Endothelial cell of umbilical vein (primary cell): ENCODE data around the gene IL1RL2.

Experiments
- GATA2 ChIP-seq: IDR thresholded peaks from 2 replicates; pipeline ENCODE4 v1.7.0; 2011; ENCODE audit warnings: low read depth, mild to moderate bottlenecking, moderate library complexity, mixed read lengths, low read length; ENCODE audit not compliant: insufficient read length, insufficient read depth
- MYC ChIP-seq: IDR thresholded peaks from one replicate; pipeline ENCODE4 v1.6.1; 2011; ENCODE audit warnings: mild to moderate bottlenecking, low read depth, low read length
- TF ChIP-seq, protein P1 (sequence below), 2 donors: IDR thresholded peaks; 1 replicate in 1 of 2; 2 replicates in 1 of 2; pipeline ENCODE4 v1.5.1; 2011; ENCODE audit warnings: low read length in 2 of 2, mild to moderate bottlenecking in 2 of 2, moderate library complexity in 2 of 2, control low read depth in 1 of 2, inconsistent platforms in 1 of 2, low read depth in 1 of 2; ENCODE audit not compliant: insufficient read depth in 1 of 2; ENCODE audit errors: extremely low read depth in 1 of 2

DNA sequence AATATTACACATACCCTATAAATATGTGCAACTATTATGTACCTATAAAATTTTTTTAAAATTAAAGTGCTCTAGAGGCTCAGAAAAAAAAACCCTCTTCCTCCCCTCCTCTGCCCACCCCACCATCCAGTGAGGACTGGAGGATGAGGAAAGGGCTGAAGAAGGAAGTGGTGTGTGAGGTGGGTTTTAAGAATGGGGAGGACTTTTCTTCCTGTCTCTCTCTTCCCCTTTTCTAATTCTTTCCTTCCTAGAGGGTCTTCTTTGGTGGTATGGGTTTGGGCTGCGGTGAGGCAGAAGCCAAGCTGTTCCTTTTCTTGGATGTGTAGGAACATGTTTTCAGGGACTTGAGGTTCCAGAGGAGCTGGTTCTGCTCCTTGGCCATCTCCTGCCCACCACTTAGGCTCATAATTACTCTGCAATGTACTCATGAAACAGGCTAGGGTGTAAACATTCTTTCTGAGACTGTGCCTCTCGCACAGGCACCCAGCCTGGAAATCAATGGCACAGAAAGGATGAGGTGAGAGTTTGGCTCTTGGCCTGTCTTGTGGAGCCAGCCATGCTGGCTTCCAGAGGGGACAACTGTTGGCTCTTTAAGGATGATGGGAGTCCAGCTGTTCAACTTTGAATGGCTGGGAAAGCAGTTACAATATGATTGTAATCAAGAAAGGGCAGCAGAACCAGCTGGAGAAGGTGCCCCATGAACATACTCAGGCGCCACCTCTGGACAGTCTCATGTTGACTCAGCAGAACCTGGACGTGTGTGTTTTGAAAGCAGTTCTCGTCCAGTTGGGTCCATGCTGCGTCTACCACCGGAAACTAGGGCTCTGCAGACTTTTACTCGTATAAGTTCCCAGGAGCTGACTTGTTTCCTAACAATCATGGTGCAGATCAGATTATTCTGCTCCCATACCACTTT, 38.3 kb downstream of the IL1RL2 start:
- TF ChIP-seq GATA2 (no peak), MYC (no peak)
- TF ChIP-seq, protein P1, sequence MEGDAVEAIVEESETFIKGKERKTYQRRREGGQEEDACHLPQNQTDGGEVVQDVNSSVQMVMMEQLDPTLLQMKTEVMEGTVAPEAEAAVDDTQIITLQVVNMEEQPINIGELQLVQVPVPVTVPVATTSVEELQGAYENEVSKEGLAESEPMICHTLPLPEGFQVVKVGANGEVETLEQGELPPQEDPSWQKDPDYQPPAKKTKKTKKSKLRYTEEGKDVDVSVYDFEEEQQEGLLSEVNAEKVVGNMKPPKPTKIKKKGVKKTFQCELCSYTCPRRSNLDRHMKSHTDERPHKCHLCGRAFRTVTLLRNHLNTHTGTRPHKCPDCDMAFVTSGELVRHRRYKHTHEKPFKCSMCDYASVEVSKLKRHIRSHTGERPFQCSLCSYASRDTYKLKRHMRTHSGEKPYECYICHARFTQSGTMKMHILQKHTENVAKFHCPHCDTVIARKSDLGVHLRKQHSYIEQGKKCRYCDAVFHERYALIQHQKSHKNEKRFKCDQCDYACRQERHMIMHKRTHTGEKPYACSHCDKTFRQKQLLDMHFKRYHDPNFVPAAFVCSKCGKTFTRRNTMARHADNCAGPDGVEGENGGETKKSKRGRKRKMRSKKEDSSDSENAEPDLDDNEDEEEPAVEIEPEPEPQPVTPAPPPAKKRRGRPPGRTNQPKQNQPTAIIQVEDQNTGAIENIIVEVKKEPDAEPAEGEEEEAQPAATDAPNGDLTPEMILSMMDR (IDR thresholded peaks at IDR 0.05; ENCODE audit: extremely low read depth in 1 of 2, insufficient read depth in 1 of 2, low read depth in 1 of 2, low read length in 2 of 2) = no peak
